ENCODE measurements around the gene BRMS1L. TPM values are rescaled to one million over a fixed set of nuclear protein-coding genes. Genes with fewer than 3 reads are reported as not detected.
"Not testable (repeated sequence)": the region's sequence is repeated elsewhere in the genome, so short reads cannot be mapped to it uniquely, and the experiment has no call there.

BRMS1L gene
- 3.1 TPM for total RNA-seq
- 7.4 TPM for polyA plus RNA-seq
- long read RNA-seq, donor 1 = 0 reads
- long read RNA-seq, donor 2 = 0 reads
- long read RNA-seq, donor 3, partial matches to known transcripts = 0 of 1 reads
- long read RNA-seq, donor 3, other reads (novel, unspliced or antisense) = 0 of 1 reads
- long read RNA-seq, donor 4 = 0 reads
- long read RNA-seq, donor 5, partial matches to known transcripts = 0 of 1 reads
- long read RNA-seq, donor 5, other reads (novel, unspliced or antisense) = 0 of 1 reads
- long read RNA-seq, donor 6, partial matches to known transcripts = 0 of 1 reads
- long read RNA-seq, donor 6, other reads (novel, unspliced or antisense) = 0 of 1 reads
- long read RNA-seq, donor 7, partial matches to known transcripts = 0 of 2 reads
- long read RNA-seq, donor 7, other reads (novel, unspliced or antisense) = 0 of 2 reads
- long read RNA-seq, donor 8 = 0 reads
- long read RNA-seq, donor 9 = 0 reads
- long read RNA-seq, donor 10, partial matches to known transcripts = 0 of 1 reads
- long read RNA-seq, donor 10, other reads (novel, unspliced or antisense) = 0 of 1 reads

DNA sequence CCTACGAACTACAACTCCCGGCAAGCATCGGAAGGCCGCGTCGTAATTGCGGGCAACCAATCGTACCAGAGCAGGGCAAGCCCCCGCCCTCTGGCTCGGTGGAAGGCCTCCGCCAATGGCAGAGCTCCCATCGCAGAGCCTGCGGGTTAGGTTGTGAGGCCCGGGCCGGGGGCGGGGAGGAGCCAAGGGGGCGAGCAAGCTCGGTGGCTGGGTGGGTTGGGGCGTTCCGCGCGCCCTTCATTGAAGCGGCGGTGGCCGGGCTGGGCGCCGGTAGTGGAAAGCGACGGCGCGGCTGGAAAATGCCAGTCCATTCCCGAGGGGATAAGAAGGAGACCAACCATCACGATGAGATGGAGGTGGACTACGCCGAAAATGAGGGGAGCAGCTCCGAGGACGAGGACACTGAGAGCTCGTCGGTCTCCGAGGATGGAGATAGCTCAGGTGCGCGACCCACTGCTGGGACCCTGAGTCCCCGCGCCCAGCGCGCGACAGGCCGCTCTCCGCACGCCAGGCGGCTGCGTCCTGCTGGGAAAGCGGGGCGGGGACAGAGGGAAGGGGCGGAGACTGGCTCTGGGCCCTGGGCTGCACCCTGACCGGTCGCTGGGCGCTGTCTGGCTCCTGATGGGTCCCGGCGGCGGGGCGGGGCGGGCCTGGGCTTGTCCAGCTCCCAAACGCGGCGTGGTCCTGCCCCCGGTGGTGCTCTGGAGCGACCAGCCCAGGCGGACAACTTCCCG, at the start of gene BRMS1L:
TSS of gene BRMS1L (plus strand) at position 121 of the 734 bp plus-strand sequence. CDS start at position 300, 179 bp downstream.
- Histone ChIP-seq H3K4me3 (ENCODE audit: low read length in 2 of 2) (peak within 1 kb of the TSS; percentile 67 to 81), H3K36me3 (ENCODE audit: control insufficient read depth in 2 of 2, insufficient read depth in 2 of 2, low read length in 1 of 2) (peaks cover 0 to under 1% of the 10 kb centered on the region in 2 donors), H3K9me3 (ENCODE audit: control insufficient read depth in 2 of 2, insufficient read depth in 1 of 2, low read length in 1 of 2) (no peaks in the 10 kb centered on the region), H3K4me1 (ENCODE audit: control insufficient read depth in 2 of 2, insufficient read depth in 2 of 2, low read length in 2 of 2) (peaks cover 0 to 3% of the 10 kb centered on the region in 2 donors), H3K27ac (ENCODE audit: low read depth in 1 of 2, low read length in 1 of 2) (peak within 1 kb of the TSS; percentile 81 to 85), H3K27me3 (ENCODE audit: control insufficient read depth in 2 of 2, insufficient read depth in 1 of 2, low read length in 1 of 2) (peaks cover 0 to 6% of the 10 kb centered on the region in 2 donors)
- peak; percentile 89 to 99 (median 95) for DNase-seq (ENCODE audit: low read depth in 6 of 9, low spot score in 9 of 9)
- under 1% methylated on average over 70 of the region's 70 CpGs for WGBS

DNA sequence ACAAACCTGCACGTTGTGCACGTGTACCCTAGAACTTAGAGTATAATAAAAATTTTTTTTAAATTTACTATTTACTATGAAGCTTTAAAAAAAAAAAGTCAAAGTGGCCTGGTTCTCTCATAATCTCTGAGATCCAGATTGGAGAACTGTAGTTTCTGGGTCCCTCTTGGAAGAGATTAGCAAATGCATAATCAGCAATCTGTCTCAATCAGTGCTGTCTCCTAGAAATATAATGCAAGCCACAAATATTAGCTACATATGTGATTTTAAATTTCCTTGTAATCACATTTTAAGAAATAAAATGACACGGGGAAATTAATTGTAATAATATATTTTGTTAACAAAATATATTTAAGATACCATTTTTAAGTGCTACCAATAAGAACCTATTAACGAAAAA, 49.3 kb upstream of the BRMS1L start:
- no peak for DNase-seq (ENCODE audit: low read depth in 6 of 9, low spot score in 9 of 9)
- no peak overlapping the region for H3K27ac ChIP-seq (ENCODE audit: low read depth in 1 of 2, low read length in 1 of 2)
- H3K27me3 ChIP-seq (ENCODE audit: control insufficient read depth in 2 of 2, insufficient read depth in 1 of 2, low read length in 1 of 2) = no peaks in the 10 kb centered on the region
- no peak overlapping the region for H3K4me3 ChIP-seq (ENCODE audit: low read length in 2 of 2)
- H3K9me3 ChIP-seq (ENCODE audit: control insufficient read depth in 2 of 2, insufficient read depth in 1 of 2, low read length in 1 of 2) = no peaks in the 10 kb centered on the region
- H3K4me1 ChIP-seq (ENCODE audit: control insufficient read depth in 2 of 2, insufficient read depth in 2 of 2, low read length in 2 of 2) = no peaks in the 10 kb centered on the region
- WGBS = over 99% methylated on average over 4 of the region's 4 CpGs
- H3K36me3 ChIP-seq (ENCODE audit: control insufficient read depth in 2 of 2, insufficient read depth in 2 of 2, low read length in 1 of 2) = no peaks in the 10 kb centered on the region

DNA sequence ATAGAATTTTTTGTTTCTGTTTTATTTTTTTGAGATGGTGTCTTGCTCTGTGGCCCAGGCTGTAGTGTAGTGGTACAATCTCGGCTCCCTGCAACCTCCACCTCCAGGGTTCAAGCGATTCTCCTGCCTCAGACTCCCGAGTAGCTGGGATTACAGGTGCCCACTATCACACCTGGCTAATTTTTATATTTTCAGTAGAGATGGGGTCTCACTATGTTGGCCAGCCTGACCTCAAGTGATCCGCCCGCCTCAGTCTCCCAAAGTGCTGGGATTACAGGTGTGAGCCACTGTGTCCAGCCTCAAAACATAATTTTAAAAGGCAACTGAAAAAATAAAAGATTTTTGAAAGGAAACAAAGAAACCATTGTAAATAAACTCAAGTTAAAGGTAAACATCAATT, 48.6 kb upstream of the BRMS1L start:
- not testable (repeated sequence) for H3K4me1 ChIP-seq (ENCODE audit: control insufficient read depth in 2 of 2, insufficient read depth in 2 of 2, low read length in 2 of 2); H3K36me3 ChIP-seq (ENCODE audit: control insufficient read depth in 2 of 2, insufficient read depth in 2 of 2, low read length in 1 of 2); DNase-seq (ENCODE audit: low read depth in 6 of 9, low spot score in 9 of 9); H3K27ac ChIP-seq (ENCODE audit: low read depth in 1 of 2, low read length in 1 of 2); H3K27me3 ChIP-seq (ENCODE audit: control insufficient read depth in 2 of 2, insufficient read depth in 1 of 2, low read length in 1 of 2); H3K9me3 ChIP-seq (ENCODE audit: control insufficient read depth in 2 of 2, insufficient read depth in 1 of 2, low read length in 1 of 2); H3K4me3 ChIP-seq (ENCODE audit: low read length in 2 of 2)
- WGBS = 97% methylated on average over 5 of the region's 5 CpGs

- Histone ChIP-seq H3K36me3 (ENCODE audit: control insufficient read depth in 2 of 2, insufficient read depth in 2 of 2, low read length in 1 of 2) (no peaks in the 10 kb centered on the region), H3K27me3 (ENCODE audit: control insufficient read depth in 2 of 2, insufficient read depth in 1 of 2, low read length in 1 of 2) (no peaks in the 10 kb centered on the region), H3K9me3 (ENCODE audit: control insufficient read depth in 2 of 2, insufficient read depth in 1 of 2, low read length in 1 of 2) (no peaks in the 10 kb centered on the region), H3K27ac (ENCODE audit: low read depth in 1 of 2, low read length in 1 of 2) (no peak overlapping the region), H3K4me1 (ENCODE audit: control insufficient read depth in 2 of 2, insufficient read depth in 2 of 2, low read length in 2 of 2) (no peaks in the 10 kb centered on the region), H3K4me3 (ENCODE audit: low read length in 2 of 2) (no peak overlapping the region)
- DNase-seq (ENCODE audit: low read depth in 6 of 9, low spot score in 9 of 9) = no peak
- WGBS = 98% methylated on average over 3 of the region's 3 CpGs
Observed at GRCh38 chr14:35779368-35779767, 46.8 kb upstream of the BRMS1L start.

DNA sequence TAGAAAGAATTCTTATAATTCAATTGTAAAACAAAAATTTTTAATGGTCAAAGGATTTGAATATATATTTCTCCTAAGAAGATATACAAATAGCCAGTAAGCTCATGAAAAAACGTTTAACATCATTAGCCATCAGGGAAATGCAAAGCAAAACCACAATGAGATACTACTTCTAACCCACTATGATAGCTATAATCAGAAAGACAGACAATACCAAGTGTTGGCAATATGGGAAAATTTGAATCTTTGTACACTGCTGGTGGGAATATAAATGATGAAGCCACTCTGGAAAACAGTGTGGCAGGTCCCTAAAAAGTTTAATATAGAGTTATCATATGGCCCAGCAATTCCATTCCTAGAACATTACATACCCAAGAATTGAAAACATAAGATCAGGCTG, 42.4 kb upstream of the BRMS1L start:
- Histone ChIP-seq H3K4me1 (ENCODE audit: control insufficient read depth in 2 of 2, insufficient read depth in 2 of 2, low read length in 2 of 2) (no peaks in the 10 kb centered on the region), H3K9me3 (ENCODE audit: control insufficient read depth in 2 of 2, insufficient read depth in 1 of 2, low read length in 1 of 2) (no peaks in the 10 kb centered on the region), H3K27ac (ENCODE audit: low read depth in 1 of 2, low read length in 1 of 2) (no peak overlapping the region), H3K27me3 (ENCODE audit: control insufficient read depth in 2 of 2, insufficient read depth in 1 of 2, low read length in 1 of 2) (no peaks in the 10 kb centered on the region), H3K36me3 (ENCODE audit: control insufficient read depth in 2 of 2, insufficient read depth in 2 of 2, low read length in 1 of 2) (no peaks in the 10 kb centered on the region), H3K4me3 (ENCODE audit: low read length in 2 of 2) (no peak overlapping the region)
- DNase-seq (ENCODE audit: low read depth in 6 of 9, low spot score in 9 of 9) = no peak
- WGBS = 84% methylated on average over 1 of the region's 1 CpG

DNA sequence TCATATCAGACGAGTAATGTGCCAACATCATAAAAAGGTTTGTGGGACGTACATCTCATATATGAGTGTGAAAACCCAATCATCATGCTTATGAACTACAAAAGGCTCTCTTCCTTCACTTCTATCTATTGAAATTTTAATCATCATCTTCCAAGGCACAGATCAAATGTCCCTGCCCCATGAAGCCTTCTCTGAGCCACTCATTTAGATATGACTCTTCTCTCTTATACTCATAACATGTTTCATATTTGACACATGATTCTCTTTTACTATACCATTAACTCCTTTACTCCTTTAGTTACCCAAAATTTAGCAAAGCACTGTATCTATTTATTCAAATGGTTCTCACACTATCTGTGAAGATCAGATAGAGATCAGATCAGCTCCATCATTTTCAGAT, 39.3 kb upstream of the BRMS1L start:
- H3K27me3 ChIP-seq (ENCODE audit: control insufficient read depth in 2 of 2, insufficient read depth in 1 of 2, low read length in 1 of 2) = no peaks in the 10 kb centered on the region
- no peak overlapping the region for H3K27ac ChIP-seq (ENCODE audit: low read depth in 1 of 2, low read length in 1 of 2)
- H3K36me3 ChIP-seq (ENCODE audit: control insufficient read depth in 2 of 2, insufficient read depth in 2 of 2, low read length in 1 of 2) = no peaks in the 10 kb centered on the region
- no peak overlapping the region for H3K4me3 ChIP-seq (ENCODE audit: low read length in 2 of 2)
- no peaks in the 10 kb centered on the region for H3K4me1 ChIP-seq (ENCODE audit: control insufficient read depth in 2 of 2, insufficient read depth in 2 of 2, low read length in 2 of 2)
- WGBS = 97% methylated on average over 2 of the region's 2 CpGs
- DNase-seq (ENCODE audit: low read depth in 6 of 9, low spot score in 9 of 9) = no peak
- no peaks in the 10 kb centered on the region for H3K9me3 ChIP-seq (ENCODE audit: control insufficient read depth in 2 of 2, insufficient read depth in 1 of 2, low read length in 1 of 2)

DNA sequence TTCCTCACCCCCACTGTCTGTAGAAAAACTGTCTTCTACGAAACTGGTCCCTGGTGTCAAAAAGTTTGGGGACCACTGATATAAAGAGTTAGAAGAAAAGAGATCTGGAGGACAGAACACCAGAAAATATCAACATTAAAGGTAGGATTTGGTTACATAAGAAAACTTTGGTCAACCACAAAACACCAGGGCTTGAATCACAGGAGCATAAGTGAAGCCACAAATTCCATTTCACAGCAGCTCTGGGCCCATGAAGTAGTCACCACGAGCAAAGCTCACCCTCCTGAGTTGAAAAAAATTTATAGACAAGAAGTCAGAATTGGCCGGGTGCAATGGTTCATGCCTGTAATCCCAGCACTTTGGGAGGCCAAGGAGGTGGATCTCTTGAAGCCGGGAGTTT, 36.5 kb upstream of the BRMS1L start:
- H3K27ac ChIP-seq (ENCODE audit: low read depth in 1 of 2, low read length in 1 of 2) = no peak overlapping the region
- 73% methylated on average over 4 of the region's 4 CpGs for WGBS
- no peak for DNase-seq (ENCODE audit: low read depth in 6 of 9, low spot score in 9 of 9)
- H3K4me1 ChIP-seq (ENCODE audit: control insufficient read depth in 2 of 2, insufficient read depth in 2 of 2, low read length in 2 of 2) = no peaks in the 10 kb centered on the region
- H3K27me3 ChIP-seq (ENCODE audit: control insufficient read depth in 2 of 2, insufficient read depth in 1 of 2, low read length in 1 of 2) = no peaks in the 10 kb centered on the region
- H3K9me3 ChIP-seq (ENCODE audit: control insufficient read depth in 2 of 2, insufficient read depth in 1 of 2, low read length in 1 of 2) = no peaks in the 10 kb centered on the region
- H3K36me3 ChIP-seq (ENCODE audit: control insufficient read depth in 2 of 2, insufficient read depth in 2 of 2, low read length in 1 of 2) = no peaks in the 10 kb centered on the region
- H3K4me3 ChIP-seq (ENCODE audit: low read length in 2 of 2) = no peak overlapping the region

DNA sequence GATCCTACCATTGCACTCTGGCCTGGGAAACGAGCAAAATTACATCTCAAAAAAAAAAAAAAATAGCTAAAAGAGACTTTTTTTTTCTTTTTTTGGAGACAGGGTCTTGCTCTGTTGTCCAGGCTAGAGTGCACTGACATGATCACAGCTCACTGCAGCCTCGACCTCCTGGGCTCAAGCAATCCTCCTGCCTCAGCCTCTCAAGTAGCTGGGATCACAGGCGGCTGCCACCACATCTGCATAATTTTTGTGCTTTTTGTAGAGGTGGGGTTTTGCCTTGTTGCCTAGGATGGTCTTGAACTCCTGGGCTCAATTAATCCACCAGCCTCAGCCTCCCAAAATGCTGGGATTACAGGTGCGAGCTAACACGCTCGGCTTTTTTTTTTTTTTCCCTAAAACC, 28.3 kb upstream of the BRMS1L start:
- Histone ChIP-seq H3K4me3 (ENCODE audit: low read length in 2 of 2) (no peak overlapping the region), H3K9me3 (ENCODE audit: control insufficient read depth in 2 of 2, insufficient read depth in 1 of 2, low read length in 1 of 2) (no peaks in the 10 kb centered on the region), H3K36me3 (ENCODE audit: control insufficient read depth in 2 of 2, insufficient read depth in 2 of 2, low read length in 1 of 2) (no peaks in the 10 kb centered on the region), H3K27me3 (ENCODE audit: control insufficient read depth in 2 of 2, insufficient read depth in 1 of 2, low read length in 1 of 2) (no peaks in the 10 kb centered on the region), H3K27ac (ENCODE audit: low read depth in 1 of 2, low read length in 1 of 2) (no peak overlapping the region), H3K4me1 (ENCODE audit: control insufficient read depth in 2 of 2, insufficient read depth in 2 of 2, low read length in 2 of 2) (no peaks in the 10 kb centered on the region)
- DNase-seq (ENCODE audit: low read depth in 6 of 9, low spot score in 9 of 9) = no peak
- WGBS = 97% methylated on average over 6 of the region's 6 CpGs
